Midbrain (tissue), 1 donor: ENCODE results near the gene SSUH2.
"Not testable (repeated sequence)": the region's sequence is repeated elsewhere in the genome, so short reads cannot be mapped to it uniquely, and the experiment has no call there.

Experiments
- DNase-seq: peaks from one replicate; lab custom pipeline; 2025; lab: John Stamatoyannopoulos, UW

Gene SSUH2

GRCh38 chr3:8644748-8645390 lies at the start of gene SSUH2:
SSUH2 (minus strand) TSS chr3:8644798; CDS start chr3:8644758, 40 bp downstream.
- no peak for DNase-seq

GRCh38 chr3:8691295-8691694 lies 46.7 kb upstream of the SSUH2 start:
- DNase-seq: not testable (repeated sequence)

- DNase-seq: not testable (repeated sequence)
Measured at GRCh38 chr3:8684992-8685391, 40.4 kb upstream of the SSUH2 start.

- not testable (repeated sequence) for DNase-seq
Measured at GRCh38 chr3:8682850-8683574, 38.4 kb upstream of the SSUH2 start.

- not testable (repeated sequence) for DNase-seq
Measured at GRCh38 chr3:8681881-8682538, 37.4 kb upstream of the SSUH2 start.

- no peak for DNase-seq
Measured at GRCh38 chr3:8681349-8681748, 36.8 kb upstream of the SSUH2 start.

GRCh38 chr3:8679817-8680553 lies 35.4 kb upstream of the SSUH2 start:
- DNase-seq: not testable (repeated sequence)

- DNase-seq: no peak
Measured at GRCh38 chr3:8678751-8679150, 34.2 kb upstream of the SSUH2 start.

GRCh38 chr3:8677258-8677657 lies 32.7 kb upstream of the SSUH2 start:
- not testable (repeated sequence) for DNase-seq

GRCh38 chr3:8675591-8675990 lies 31.0 kb upstream of the SSUH2 start:
- not testable (repeated sequence) for DNase-seq

GRCh38 chr3:8673083-8673737 lies 28.6 kb upstream of the SSUH2 start:
- no peak for DNase-seq

- no peak for DNase-seq
Measured at GRCh38 chr3:8669019-8669418, 24.4 kb upstream of the SSUH2 start.

GRCh38 chr3:8668216-8668615 lies 23.6 kb upstream of the SSUH2 start:
- DNase-seq: no peak

- no peak for DNase-seq
Measured at GRCh38 chr3:8667463-8668091, 23.0 kb upstream of the SSUH2 start.

- no peak for DNase-seq
Measured at GRCh38 chr3:8665407-8665896, 20.9 kb upstream of the SSUH2 start.

- DNase-seq: peak; percentile 41
Measured at GRCh38 chr3:8663177-8664061, 18.8 kb upstream of the SSUH2 start.

- no peak for DNase-seq
Measured at GRCh38 chr3:8662594-8662993, 18.0 kb upstream of the SSUH2 start.

- DNase-seq: no peak
Measured at GRCh38 chr3:8660175-8661118, 15.8 kb upstream of the SSUH2 start.

- no peak for DNase-seq
Measured at GRCh38 chr3:8659242-8659641, 14.6 kb upstream of the SSUH2 start.
